NCI-H2081 (cell line): ENCODE data around the gene CCNK.

Experiments used
- DNase-seq, 2 experiments: peaks; one replicate each; lab custom pipeline; 2025; lab: John Stamatoyannopoulos, UW

CCNK gene

DNA sequence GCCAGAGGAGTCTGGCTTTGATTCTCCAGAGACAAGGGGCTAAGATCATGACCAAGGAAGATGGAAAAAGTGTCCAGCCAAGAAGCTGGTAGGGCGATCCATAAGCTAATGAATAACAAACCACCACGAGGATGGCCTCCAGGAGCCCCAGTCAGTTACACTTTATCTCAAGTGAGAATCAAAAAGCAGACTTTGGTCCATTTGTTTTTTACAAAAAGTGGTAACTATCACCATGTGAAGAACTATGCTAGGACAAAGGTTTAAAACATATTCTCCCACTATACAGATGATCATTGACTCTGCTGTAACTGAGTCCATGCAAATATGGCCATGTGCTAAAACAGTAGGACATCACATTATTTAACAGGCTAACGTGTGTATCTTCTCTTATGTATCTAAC is 14.5 kb upstream of the CCNK start:
- no peak for DNase-seq

DNA sequence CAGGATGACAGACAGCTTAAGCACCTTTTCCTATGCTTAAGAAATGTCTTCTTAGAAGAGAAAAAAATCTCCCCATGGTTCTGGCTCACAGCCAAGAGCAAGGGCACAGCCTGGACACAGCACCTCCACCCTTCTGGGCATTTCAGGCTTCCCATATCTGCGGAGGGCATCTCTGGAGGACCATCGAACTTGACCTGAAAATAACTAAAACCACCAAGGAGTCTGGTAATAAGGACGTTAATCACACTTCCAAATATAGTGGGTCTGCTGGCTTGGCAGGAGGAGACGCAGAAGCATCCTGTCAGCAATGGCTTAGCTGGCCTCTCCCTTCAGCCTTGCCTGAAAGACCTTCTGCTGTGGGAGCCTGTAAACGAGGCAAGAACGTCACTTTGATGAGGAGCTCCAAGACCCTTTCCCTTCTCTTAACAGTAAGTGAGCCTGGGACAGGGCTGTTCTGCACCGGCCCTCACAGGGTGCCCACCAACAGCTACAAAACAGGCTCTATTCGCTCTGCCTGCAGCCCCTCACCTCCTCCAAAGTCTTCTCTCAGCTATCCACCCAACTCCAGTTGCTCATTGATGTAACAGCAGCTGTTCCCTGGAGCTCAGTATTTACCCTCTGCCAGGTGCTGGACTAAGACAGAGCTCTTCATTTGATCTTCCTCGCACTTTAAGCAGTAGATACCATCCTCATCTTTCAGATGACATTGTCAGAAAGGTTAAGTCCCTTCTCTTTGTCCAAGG is 13.7 kb upstream of the CCNK start:
- DNase-seq = no peak

DNA sequence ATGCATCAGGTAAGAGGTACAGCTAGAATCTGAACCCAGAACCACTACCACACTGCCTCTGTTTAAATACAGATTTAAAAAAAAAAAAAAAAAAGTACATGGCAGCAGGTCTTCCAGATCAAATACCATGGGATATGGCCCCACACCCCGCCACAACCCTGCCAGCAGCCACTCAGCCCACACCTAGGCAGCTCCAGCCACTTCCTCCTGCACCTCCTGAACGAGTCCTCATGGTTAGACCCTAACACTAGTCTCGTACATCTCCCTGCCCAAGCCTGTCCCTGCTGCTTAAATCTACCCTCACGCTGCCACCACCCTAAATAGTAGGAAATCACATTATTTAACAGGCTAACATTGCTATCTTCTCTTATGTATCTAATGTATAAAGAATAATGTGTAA is 13.1 kb upstream of the CCNK start:
- no peak for DNase-seq

DNA sequence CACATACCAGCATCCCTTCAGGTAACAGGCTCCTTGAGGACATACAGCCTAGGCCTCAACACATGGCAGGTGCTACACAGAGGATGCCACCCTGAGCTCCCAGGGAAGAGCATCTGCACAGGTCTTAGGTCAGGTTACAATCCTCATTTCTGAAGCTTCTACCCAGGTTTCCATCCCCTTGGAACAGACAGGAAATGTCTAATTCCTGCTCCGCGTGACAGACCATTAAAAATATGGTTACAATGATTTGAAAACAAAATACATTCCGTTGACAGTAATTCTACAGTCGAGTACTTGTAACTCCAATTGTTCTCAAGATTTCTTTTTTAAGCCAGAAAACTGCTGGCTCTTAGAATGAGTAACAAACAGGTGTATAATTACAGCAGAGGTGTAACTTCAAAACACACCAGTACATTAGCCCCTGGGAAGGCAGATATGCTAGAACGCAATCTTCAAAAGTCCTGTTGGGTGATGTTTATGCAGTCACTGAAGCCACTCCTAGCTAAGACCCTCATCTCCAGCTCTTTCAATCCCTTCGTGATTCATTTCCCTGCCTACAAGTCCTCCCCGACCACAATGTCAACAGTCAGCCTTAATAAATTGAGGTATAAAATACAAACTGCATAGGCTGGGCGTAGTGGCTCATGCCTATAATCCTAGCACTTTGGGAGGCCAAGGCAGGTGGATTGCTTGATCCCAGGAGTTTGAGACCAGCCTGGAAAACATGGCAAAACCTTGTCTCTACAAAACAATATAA is 12.2 kb upstream of the CCNK start:
- peak in 1 of 2 experiments; percentile 38 for DNase-seq

DNA sequence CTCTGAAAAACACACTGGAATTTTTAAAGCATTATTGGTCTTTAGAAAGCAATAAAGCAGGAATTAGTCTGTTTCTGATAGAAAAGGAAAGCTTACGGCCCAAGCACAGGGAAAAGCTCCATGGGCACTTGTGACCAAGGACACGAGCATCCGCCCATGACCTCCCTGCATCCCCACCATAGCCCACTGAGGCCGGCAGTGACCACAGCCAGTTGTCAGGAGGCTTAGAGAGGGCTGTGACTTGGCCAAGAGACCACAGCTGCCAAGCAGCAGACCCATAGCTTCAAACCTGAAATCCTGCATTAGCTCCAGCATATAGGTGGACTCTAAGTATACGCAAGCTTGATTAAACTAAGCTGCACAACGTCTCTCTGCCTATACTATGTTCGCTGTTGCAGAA is 9.5 kb upstream of the CCNK start:
- no peak for DNase-seq

DNA sequence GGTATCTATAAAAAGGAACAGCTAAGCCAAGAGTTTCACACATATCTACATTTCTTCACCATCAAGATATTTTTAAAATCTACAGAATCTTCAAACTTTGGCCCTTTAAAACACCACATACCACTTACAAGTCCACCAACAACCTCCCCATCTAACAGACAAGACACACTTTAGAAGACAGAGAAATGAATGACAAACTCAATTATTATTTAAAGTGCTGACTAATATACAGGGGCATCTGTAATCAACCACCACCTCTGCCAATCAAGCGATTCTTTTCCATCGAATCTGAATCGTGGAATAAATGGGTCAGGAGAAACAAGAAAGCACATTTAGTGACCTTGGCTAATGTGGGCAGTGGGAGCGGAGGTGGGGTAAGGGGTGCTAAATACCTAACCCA is 8.3 kb upstream of the CCNK start:
- DNase-seq = no peak

DNA sequence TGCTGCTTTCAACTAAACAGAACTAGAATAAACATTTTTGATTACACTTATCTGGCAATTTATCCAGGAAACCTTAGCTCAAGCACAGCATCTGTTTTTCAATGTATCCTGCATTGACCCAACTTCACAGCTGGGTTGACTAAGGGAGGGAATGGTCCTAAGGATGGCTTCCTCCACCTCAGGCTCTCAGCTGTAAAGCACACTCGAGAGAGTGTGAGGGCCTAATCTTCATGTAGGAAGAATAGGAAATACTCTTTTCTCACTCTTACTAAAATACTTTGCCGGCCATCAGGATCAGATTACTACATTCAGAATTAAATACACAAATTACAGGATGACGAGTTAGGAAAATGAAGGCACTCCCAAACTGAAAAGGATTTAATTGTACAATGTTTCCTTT is 7.8 kb upstream of the CCNK start:
- no peak for DNase-seq

DNA sequence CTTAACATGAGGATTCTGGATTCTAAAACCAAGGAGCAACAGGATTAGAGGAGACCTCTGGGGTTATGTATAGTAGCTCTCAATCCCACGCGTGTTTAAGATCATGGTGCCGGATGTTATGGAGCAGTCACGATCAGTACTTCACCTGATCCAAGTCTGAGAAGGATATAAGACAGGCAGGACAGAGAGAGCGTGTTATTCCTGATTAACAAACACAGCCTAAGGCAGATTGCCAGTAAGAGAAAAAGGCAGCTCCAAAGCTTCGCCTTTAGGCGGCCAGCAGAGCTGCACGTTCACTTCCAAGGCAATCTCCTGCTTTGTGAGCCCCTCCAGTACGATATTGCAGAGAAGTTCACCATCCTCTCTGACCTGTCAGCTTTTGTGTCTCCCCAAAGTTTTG is 6.0 kb upstream of the CCNK start:
- DNase-seq = no peak

DNA sequence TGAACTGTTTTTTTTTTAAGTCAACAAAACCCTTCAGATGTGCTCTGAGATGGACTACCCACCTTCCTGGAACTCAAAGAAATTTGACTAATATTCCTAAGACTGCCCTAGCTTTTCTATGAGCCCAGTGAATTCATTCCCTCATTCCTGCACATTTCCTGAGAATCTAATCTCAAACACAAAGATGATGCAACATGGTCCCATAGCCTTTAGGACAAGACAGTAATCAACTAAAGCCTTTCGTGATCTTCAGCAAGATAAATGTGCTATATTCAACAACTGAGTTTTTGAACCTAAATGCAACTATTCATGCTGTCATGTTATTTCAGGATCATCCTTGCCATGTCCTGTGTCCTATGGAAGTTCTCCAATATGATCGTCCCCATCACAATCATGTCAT is 5.5 kb upstream of the CCNK start:
- DNase-seq = no peak

DNA sequence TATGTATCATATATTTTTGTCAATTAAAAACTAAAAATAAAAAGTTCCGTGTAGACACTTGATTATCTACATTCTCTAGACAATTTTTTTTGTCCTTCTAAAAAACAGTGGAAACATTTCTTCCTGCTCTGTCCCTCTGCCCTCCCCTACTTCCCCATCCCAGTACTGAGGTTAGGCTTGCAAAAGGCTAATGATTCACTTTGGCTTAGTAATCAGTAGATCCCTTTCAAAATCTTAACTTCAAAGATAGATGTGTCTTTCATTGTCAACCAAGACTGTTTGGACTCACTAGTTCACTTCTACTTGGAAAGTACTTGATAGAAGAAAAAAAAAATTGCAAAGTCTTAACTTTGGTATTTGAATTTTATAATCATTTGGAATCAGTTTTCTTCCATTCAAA is 4.3 kb upstream of the CCNK start:
- no peak for DNase-seq

DNA sequence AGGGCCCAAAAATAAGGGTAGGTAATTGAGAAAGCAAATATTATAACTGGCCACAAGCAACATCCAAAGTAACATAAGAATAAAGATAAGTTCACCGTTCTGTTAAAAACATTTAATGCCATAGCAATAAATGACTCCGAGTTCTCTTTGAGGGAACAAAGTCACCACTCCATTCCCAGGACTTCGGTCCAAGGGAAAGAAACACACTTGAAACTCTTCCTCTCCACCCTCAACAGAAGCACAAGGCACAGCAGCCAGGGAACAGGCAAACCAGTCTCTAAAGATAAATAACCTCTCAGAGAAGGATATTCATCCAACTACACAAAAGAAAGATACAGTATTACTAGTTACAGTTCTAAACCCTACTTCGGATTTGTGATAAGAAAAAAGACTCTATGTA is 3.1 kb upstream of the CCNK start:
- no peak for DNase-seq

DNA sequence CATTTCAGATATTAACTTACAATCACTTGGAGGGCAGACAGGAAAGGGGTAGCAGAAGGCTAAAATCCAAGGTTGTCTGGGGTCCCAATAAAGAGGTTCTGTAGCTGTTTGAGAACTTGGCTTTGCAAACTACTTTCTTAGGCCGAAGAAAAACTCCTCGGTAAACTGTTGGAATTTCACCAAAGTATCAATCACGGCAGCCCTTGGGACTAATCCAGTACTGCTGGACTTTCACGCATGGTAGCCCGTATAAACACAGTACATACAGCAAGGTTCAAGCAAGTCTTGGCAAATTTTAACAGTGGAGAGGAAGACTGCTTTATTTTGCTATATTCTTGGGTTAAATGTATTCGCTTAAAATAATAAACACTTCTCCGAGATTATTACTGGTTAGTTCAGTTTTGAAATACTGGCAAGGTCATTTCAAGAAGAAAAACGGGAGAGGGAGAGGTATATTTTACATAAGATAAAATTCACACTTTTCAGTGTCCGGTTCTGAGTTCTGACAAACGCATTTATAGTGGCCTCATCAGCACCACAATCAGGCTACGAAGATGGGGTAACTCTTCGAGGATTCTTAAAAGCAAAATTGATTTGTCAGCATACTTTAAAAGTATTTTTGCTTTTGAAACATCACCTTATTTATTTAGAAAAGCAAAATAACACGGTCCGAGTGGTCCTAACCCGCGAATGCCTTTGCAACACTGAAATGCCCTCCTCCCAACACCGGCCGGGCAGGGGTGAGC is 1.9 kb upstream of the CCNK start:
- no peak for DNase-seq

DNA sequence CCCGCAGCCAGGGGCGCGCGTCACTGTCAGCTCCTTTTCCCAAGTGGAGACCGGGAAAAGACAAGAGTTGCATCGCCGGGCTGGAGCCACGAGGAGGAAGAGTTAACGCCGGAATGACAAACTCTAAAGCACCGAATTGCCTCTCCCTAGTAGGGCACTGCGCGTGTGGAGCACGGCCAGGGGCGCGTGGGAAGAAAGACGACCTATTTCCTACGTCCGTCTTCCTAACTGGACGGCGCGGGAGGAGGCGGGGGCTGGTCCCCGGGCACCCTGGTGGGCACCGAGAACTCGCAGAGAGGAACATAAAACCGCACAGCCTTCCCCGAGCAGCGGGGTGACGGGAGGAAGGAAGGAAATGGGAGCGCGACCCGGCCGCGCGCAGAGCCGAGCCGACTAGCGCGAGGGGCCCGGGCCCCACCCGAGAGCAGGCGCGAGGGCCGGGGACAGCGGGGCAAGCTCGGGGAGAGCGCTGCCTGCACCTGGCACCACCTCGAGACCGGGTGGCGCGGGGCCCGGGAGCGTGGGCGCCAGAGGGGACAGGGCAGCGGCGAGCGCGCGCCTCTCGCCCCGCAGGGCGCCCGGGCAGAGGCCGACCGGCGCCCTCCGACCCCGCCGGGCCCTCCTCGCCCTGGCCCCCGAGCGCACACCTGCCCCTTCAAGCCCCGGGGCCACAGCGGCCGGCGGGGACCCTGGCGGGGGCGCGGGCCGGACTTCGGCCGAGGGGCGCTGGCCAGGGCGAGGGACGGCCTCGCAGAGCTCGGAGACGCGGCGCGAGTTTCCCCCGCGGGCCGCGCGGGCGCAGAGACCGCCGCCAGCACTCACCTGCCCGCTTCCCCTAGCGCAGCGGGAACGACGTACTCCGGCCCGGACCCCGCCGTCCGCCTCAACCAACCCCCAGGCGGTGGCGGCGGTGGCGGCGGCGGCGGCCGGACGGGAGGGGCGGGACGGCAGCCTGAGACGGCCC is 1.0 kb upstream of the CCNK start, which contains the start of gene SETD3:
TSS of gene SETD3 (minus strand) at position 954 of the 964 bp plus-strand sequence. CDS start 15,054 bp downstream, outside the sequence.
- DNase-seq = peak; percentile 12 to 43

DNA sequence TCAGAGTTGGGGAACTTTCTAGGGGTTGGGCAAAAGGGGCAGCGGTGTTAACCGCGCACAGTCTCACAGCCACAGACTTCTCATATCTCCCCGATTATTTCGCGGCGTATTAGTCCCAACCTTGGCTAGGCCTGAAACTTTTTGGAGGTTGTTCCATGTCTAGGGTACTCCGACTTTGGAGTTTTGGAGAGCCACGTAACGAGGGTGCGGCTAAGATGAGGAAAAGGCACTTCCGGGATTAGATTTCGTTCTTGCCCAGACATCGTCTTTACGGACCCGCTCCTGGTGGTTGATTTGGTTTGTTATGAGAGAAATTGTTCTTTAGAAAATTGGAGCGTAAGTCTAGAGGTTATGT is 513 bp downstream of the CCNK start:
- no peak for DNase-seq

DNA sequence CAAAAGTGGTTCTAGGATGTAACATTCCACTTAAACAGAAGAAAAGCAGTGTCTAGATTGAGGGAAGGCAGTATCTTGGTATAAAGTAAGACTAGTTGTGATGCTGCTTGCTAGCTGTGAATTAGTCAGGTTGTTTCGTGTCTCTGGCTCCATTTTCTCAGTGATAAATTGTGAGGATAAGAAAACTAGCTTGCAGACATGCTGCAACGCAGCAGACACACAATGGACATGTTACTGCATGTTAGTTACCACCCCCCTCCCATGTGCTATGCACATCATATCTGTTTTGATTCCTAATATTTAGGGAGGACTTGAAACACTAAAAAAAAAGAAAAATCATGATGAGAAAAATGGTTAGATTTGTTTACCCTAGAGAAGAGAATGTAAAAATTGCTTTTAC is 2.9 kb downstream of the CCNK start:
- DNase-seq = no peak

DNA sequence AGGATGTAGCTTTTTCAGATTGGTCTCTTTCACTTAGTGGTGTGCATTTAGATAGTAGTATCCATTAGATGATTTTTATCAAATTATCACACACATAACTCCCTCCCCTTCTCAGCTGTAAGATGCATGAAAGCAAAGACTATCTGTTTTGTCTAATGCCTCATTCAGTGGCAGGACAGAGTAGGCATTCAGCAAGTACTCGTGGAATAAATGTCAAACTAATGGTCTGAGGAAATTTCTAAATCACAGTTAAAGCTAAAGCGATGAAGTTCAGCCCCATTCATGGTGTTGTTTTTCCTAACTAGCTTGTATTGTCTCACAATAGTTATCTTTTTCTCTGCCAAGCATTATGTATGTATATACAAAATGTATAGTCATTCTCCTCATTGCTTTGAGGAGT is 16.1 kb downstream of the CCNK start:
- DNase-seq = no peak

DNA sequence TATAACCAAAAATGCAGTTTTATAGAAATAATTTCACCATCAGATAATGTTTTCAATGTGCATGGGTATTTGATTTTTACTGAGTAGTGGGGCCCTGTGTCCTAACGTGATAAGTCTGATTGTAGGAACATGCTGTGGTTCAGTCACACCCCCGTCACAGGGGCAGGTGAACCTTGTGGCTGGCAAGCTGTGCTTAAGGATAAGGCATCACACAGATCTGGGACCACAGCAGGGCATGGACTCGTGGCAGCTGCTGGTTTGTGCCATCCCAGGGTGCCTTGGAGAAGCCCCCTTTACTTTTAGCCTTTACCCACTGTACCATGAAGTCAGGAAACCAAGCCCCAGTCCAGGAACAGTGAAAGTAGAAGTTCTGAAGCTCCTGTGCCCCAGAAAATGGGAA is 16.7 kb downstream of the CCNK start:
- no peak for DNase-seq

DNA sequence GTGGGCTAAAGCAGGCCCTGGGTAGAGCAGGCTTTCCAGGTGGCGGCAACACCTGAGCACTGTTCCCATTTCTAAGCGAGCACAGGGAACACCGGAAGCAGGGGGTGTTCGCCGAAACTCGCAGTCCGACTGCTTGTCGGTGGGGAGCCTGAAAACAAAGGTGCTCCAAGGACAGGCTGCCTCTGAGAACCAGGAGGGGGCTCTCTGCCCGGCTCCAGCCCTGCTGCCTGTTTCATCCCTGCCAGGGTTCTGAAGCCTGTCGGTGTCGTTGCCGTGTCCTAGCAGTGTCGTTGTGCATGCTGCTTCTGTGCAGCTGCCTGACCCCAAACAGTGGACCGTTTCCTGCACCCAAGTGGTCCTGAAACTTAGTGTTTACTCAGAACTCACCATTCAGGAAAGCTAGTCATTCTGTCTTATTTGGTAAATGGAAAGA is 21.8 kb downstream of the CCNK start:
- no peak for DNase-seq

DNA sequence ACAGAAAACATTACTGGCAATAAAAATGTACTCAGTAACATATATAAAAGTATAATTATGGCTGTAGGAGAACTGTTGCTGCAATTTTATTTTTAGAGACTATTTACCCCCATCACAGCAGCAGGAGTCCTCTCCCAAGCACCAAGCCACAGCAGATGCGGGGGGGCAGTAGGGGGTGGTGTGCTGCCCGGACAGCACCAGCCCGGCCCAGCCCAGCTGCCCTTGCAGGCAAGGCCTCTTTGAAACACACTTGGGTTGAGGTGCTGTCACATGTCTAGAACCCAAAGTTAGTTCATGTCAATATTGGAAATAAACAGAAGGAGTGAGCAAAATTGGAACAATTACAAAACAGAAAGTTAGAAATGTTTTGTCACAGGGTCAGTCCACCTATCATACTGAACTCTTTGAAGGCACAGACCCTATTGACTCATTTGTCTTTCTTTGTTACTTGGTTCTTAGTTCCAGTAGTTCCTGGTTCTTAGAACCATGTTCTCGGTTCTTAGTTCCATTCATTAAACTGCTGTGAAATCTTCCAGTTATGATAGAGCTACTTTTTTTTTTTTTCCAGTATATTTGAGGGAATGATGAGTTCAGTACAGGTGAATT is 22.7 kb downstream of the CCNK start:
- DNase-seq = no peak

DNA sequence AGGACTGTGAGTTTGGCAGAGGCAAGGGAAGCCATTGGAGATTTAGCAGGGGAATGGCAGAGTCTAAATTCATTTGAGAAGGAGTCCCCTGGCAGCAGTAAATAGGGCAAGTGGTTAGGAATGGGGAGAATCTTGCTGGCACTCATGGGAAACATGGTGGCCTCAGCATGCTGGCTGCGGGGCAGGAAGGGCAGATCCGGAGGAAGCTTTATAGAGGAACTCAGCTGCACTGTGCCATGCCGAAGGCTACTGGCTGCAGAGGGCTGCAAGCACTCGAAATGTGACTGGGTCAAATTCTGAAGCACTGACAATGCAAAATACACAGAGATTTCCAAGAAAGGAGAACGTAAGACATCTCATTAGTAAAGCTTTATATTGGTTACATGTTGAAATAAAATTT is 23.9 kb downstream of the CCNK start:
- DNase-seq = no peak

DNA sequence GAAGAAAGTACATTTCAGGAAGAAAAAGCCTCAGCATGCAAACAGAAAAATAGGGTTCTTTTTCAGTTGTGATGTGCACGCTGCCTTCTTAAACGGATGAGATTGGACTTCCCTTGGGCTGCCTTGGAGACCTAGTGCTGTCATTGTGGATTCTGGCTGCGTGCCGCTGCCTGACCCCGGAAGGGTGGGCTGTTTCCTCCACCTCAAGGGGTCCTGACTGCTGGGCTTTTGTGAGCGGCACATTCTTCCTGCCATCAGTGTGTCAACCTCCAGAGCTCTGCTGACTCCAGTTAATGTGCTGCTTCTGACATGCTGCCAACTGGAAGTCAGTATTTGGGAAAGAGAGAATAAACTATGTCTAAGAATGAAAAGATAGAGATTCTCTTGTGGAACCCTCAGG is 25.1 kb downstream of the CCNK start:
- no peak for DNase-seq
